Fibroblast of lung (primary cell): ENCODE results near the gene TSGA10IP. TPM values are rescaled to one million over a fixed set of nuclear protein-coding genes. Genes with fewer than 3 reads are reported as not detected.

Experiments
- DNase-seq, 2 donors: peaks; one replicate each; pipeline versions ENCODE4 v3.0.0 to v3.0.0-alpha.2; 2010; ENCODE audit warnings: low read depth in 2 of 2
- H2AFZ ChIP-seq: 2 replicates; pipeline ENCODE4 v1.5.1; 2012; ENCODE audit warnings: low read length, control low read depth, inconsistent platforms
- H3K27ac ChIP-seq: 2 replicates; pipeline ENCODE4 v1.5.1; 2011; ENCODE audit warnings: low read length, control low read depth; ENCODE audit not compliant: insufficient read depth
- H3K27me3 ChIP-seq: 2 replicates; pipeline ENCODE4 v1.5.1; 2011; ENCODE audit warnings: mild to moderate bottlenecking, low read length; ENCODE audit not compliant: control insufficient read depth, insufficient read depth
- H3K36me3 ChIP-seq: 2 replicates; pipeline ENCODE4 v1.5.1; 2011; ENCODE audit warnings: low read length; ENCODE audit not compliant: control insufficient read depth, insufficient read depth
- H3K4me1 ChIP-seq: 2 replicates; pipeline ENCODE4 v1.5.1; 2011; ENCODE audit warnings: low read length; ENCODE audit not compliant: control insufficient read depth, insufficient read depth; ENCODE audit errors: extremely low read depth
- H3K4me2 ChIP-seq: 2 replicates; pipeline ENCODE4 v1.5.1; 2011; ENCODE audit warnings: low read length, control low read depth; ENCODE audit not compliant: insufficient read depth; ENCODE audit errors: extremely low read depth
- H3K4me3 ChIP-seq, 4 experiments: fragments of 200-600 bp in 1 of 4; sonication (generic) in 1 of 4; replicated peaks in 1 of 4; 2 replicates each; pipeline ENCODE4 v1.5.1; 2011 to 2016; ENCODE audit warnings: low read length in 4 of 4, low read depth in 3 of 4, mild to moderate bottlenecking in 3 of 4, control low read depth in 2 of 4, inconsistent platforms in 1 of 4, mixed read lengths in 1 of 4; ENCODE audit not compliant: insufficient read depth in 1 of 4; ENCODE audit errors: control extremely low read depth in 1 of 4
- H3K79me2 ChIP-seq: 2 replicates; pipeline ENCODE4 v1.5.1; 2012; ENCODE audit warnings: mild to moderate bottlenecking, low read length, inconsistent platforms; ENCODE audit not compliant: control insufficient read depth, insufficient read depth
- H3K9ac ChIP-seq: 2 replicates; pipeline ENCODE4 v1.5.1; 2011; ENCODE audit warnings: mild to moderate bottlenecking, low read length, control low read depth; ENCODE audit not compliant: insufficient read depth
- H3K9me3 ChIP-seq: 2 replicates; pipeline ENCODE4 v1.5.1; 2012; ENCODE audit warnings: low read depth, low read length; ENCODE audit not compliant: control insufficient read depth, insufficient read depth
- H4K20me1 ChIP-seq: 2 replicates; pipeline ENCODE4 v1.5.1; 2011; ENCODE audit warnings: low read length; ENCODE audit not compliant: control insufficient read depth, insufficient read depth; ENCODE audit errors: extremely low read depth
- CTCF ChIP-seq, 2 donors: IDR thresholded peaks in 1 of 2; conservative IDR thresholded peaks in 1 of 2; 1 replicate in 1 of 2; 2 replicates in 1 of 2; pipeline ENCODE4 v1.5.1; 2011 to 2012; ENCODE audit warnings: low read length in 2 of 2, control low read depth in 1 of 2, inconsistent platforms in 1 of 2, low read depth in 1 of 2, mild to moderate bottlenecking in 1 of 2
- EZH2 ChIP-seq: IDR thresholded peaks from 2 replicates; pipeline ENCODE4 v1.5.1; 2012; ENCODE audit warnings: low read length, control low read depth, mild to moderate bottlenecking; ENCODE audit errors: missing control alignments
- polyA plus RNA-seq, 2 donors: library from polyadenylated mRNA; depleted of rRNA in 1 of 2; stranded (reverse) in 1 of 2; unstranded in 1 of 2; fragments of >200 nt; gene quantifications; 2 replicates each; pipeline ENCODE4 v1.2.1, GENCODE V29; 2011 to 2012; ENCODE audit warnings: missing spikeins in 1 of 2
- total RNA-seq: library from RNA; depleted of rRNA; stranded (reverse); fragments of >200 nt; gene quantifications from 2 replicates; pipeline ENCODE4 v1.2.1, GENCODE V29; 2014

TSGA10IP gene
- total and polyA plus RNA-seq, 2 donors (not counting 1 experiment from before 2014, with no cell fraction given) = 0.17 TPM; not detected in 1

- TF ChIP-seq CTCF (conservative IDR thresholded peaks at IDR 0.05 in 1 of 2, IDR thresholded peaks at IDR 0.05 in 1 of 2; ENCODE audit: low read depth in 1 of 2, low read length in 2 of 2) (no peak), EZH2 (no peak)
- Histone ChIP-seq H3K9me3 (no peaks in the 10 kb centered on the region), H3K9ac (no peak overlapping the region), H2AFZ (peak overlapping the region; percentile 4), H3K27me3 (no peaks in the 10 kb centered on the region), H3K79me2 (no peaks in the 10 kb centered on the region), H3K4me3 (no peak overlapping the region), H3K36me3 (no peaks in the 10 kb centered on the region), H3K4me2 (peak overlapping the region; percentile 69), H3K4me1 (peaks cover 5% of the 10 kb centered on the region), H4K20me1 (no peaks in the 10 kb centered on the region), H3K27ac (peak overlapping the region; percentile 63)
- DNase-seq = no peak
Measured at GRCh38 chr11:65941720-65942310, 3.5 kb upstream of the TSGA10IP start.

GRCh38 chr11:65942531-65942930 lies 2.7 kb upstream of the TSGA10IP start:
- DNase-seq = no peak
- H3K27me3 ChIP-seq = no peaks in the 10 kb centered on the region
- H3K79me2 ChIP-seq = no peaks in the 10 kb centered on the region
- H2AFZ ChIP-seq = no peak overlapping the region
- H3K4me1 ChIP-seq = peaks cover 5% of the 10 kb centered on the region
- no peak overlapping the region for H3K27ac ChIP-seq
- H3K36me3 ChIP-seq = no peaks in the 10 kb centered on the region
- TF ChIP-seq EZH2 (no peak), CTCF (conservative IDR thresholded peaks at IDR 0.05 in 1 of 2, IDR thresholded peaks at IDR 0.05 in 1 of 2; ENCODE audit: low read depth in 1 of 2, low read length in 2 of 2) (no peak)
- no peaks in the 10 kb centered on the region for H4K20me1 ChIP-seq
- H3K4me2 ChIP-seq = no peak overlapping the region
- no peak overlapping the region for H3K4me3 ChIP-seq
- H3K9ac ChIP-seq = no peak overlapping the region
- no peaks in the 10 kb centered on the region for H3K9me3 ChIP-seq

GRCh38 chr11:65944191-65944590 lies 1.1 kb upstream of the TSGA10IP start:
- H2AFZ ChIP-seq = no peak overlapping the region
- no peak overlapping the region for H3K4me3 ChIP-seq
- no peak for DNase-seq
- H3K9ac ChIP-seq = no peak overlapping the region
- peaks cover 5% of the 10 kb centered on the region for H3K4me1 ChIP-seq
- no peaks in the 10 kb centered on the region for H3K27me3 ChIP-seq
- no peaks in the 10 kb centered on the region for H3K9me3 ChIP-seq
- H3K27ac ChIP-seq = no peak overlapping the region
- no peak overlapping the region for H3K4me2 ChIP-seq
- H3K36me3 ChIP-seq = no peaks in the 10 kb centered on the region
- H3K79me2 ChIP-seq = no peaks in the 10 kb centered on the region
- no peaks in the 10 kb centered on the region for H4K20me1 ChIP-seq
- no peak for TF ChIP-seq EZH2
